Kidney (tissue), 14 donors: ENCODE measurements around the gene NLRP9. TPM values are rescaled to one million over a fixed set of nuclear protein-coding genes. Genes with fewer than 3 reads are reported as not detected.

Experiments
- DNase-seq, 5 donors: peaks; one replicate each; pipeline ENCODE4 v3.0.0-alpha.2; 2013 to 2020
- FAIRE-seq: peaks from 2 replicates; lab custom pipeline; 2012; peaks lifted over from hg19 to GRCh38; lab: Jason Lieb, UNC
- H3K27ac ChIP-seq, 2 donors: one replicate each; pipeline ENCODE4 v1.7.0; 2013; ENCODE audit warnings: low read depth in 2 of 2, low read length in 2 of 2, inconsistent platforms in 1 of 2
- H3K27me3 ChIP-seq: one replicate; pipeline ENCODE4 v1.7.1; 2013; ENCODE audit warnings: low read length, inconsistent platforms; ENCODE audit not compliant: control insufficient read depth, insufficient read depth
- H3K36me3 ChIP-seq, 3 donors: one replicate each; pipeline versions ENCODE4 v1.7.0 to v1.7.1; 2013; ENCODE audit warnings: low read length in 3 of 3, control low read depth in 1 of 3, inconsistent platforms in 1 of 3; ENCODE audit not compliant: insufficient read depth in 3 of 3, control insufficient read depth in 2 of 3
- H3K4me1 ChIP-seq, 3 donors: one replicate each; pipeline versions ENCODE4 v1.7.0 to v1.7.1; 2013; ENCODE audit warnings: low read length in 3 of 3, inconsistent platforms in 1 of 3, low read depth in 1 of 3; ENCODE audit not compliant: control insufficient read depth in 2 of 3, insufficient read depth in 2 of 3
- H3K4me3 ChIP-seq, 3 donors: one replicate each; pipeline versions ENCODE4 v1.7.0 to v1.8.1; 2013; ENCODE audit warnings: low read length in 3 of 3, control low read depth in 1 of 3, inconsistent platforms in 1 of 3
- H3K9ac ChIP-seq, 3 donors: one replicate each; pipeline versions ENCODE4 v1.7.0 to v1.7.1; 2013; ENCODE audit warnings: low read length in 3 of 3, control low read depth in 1 of 3, inconsistent platforms in 1 of 3
- H3K9me3 ChIP-seq, 3 donors: one replicate each; pipeline versions ENCODE4 v1.7.0 to v1.7.1; 2013; ENCODE audit warnings: low read length in 3 of 3, control low read depth in 1 of 3, inconsistent platforms in 1 of 3; ENCODE audit not compliant: control insufficient read depth in 2 of 3, insufficient read depth in 1 of 3
- CTCF ChIP-seq: IDR thresholded peaks from 3 replicates; pipeline ENCODE4 v1.5.1; 2012; ENCODE audit warnings: mild to moderate bottlenecking, moderate library complexity, borderline replicate concordance; ENCODE audit not compliant: insufficient read depth; ENCODE audit errors: extremely low read depth
- intact Hi-C: fragments of 100-400 bp; cut with DNase I; formaldehyde crosslinking; loops from one replicate; pipeline ENCODE4 v1.11.1; 2022
- polyA plus RNA-seq: library from polyadenylated mRNA; stranded (reverse); fragments of 350-450 nt; fragmentation: Illumina TruSeq; extraction: RNeasy Lipid Tissue Mini Kit (QIAGEN cat#74804); gene quantifications from one replicate; pipeline ENCODE4 v1.2.3, GENCODE V29; 2014; ENCODE audit warnings: low read depth, low replicate concordance; ENCODE audit not compliant: insufficient read depth
- total RNA-seq: library from RNA; stranded (reverse); fragmentation: NEBNext Ultra II Directional; extraction: Animal tissue kit (Norgen Biotek cat#: 25700); gene quantifications from one replicate; pipeline ENCODE4 v1.2.1, GENCODE V29; 2021
- donor health status: control.
- donor health status: control.
- donor health status: control.
- donor health status: control.
- donor health status: control.
- donor health status: DM: yes; HTN: yes; CAD: no.
- donor health status: Normal renal cell carcinoma (clear cell type).

Gene NLRP9
- total and polyA plus RNA-seq, 2 donors from 2014 or later: 0.09 TPM; not detected in 1

GRCh38 chr19:55658846-55659459 is 79.2 kb downstream of the NLRP9 start:
- Histone ChIP-seq H3K36me3 (peaks cover 8 to 32% (median 20%) of the 10 kb centered on the region in 3 donors), H3K27me3 (no peaks in the 10 kb centered on the region), H3K27ac (no peak overlapping the region), H3K9ac (no peak overlapping the region), H3K4me1 (peaks cover 8 to 29% (median 10%) of the 10 kb centered on the region in 3 donors), H3K9me3 (no peaks in the 10 kb centered on the region), H3K4me3 (no peak overlapping the region)
- no peak for FAIRE-seq
- intact Hi-C loops: no loop called here
- no peak for TF ChIP-seq CTCF
- DNase-seq: peak in 1 of 5 donors; percentile 61

Other genes starting within 250 kb of the NLRP9 start
- 9.4 TPM for gene SSC5D, start 250.0 kb downstream of the NLRP9 start, total RNA-seq
- 2.2 TPM for gene SSC5D, start 250.0 kb downstream of the NLRP9 start, polyA plus RNA-seq
- gene SBK2, start 201.3 kb downstream of the NLRP9 start, total RNA-seq: not detected
- not detected for gene SBK2, start 201.3 kb downstream of the NLRP9 start, polyA plus RNA-seq
- gene SBK3, start 192.9 kb downstream of the NLRP9 start, total RNA-seq: 0.66 TPM
- not detected for gene SBK3, start 192.9 kb downstream of the NLRP9 start, polyA plus RNA-seq
- 16.6 TPM for gene ZNF579, start 157.6 kb downstream of the NLRP9 start, total RNA-seq
- gene ZNF579, start 157.6 kb downstream of the NLRP9 start, polyA plus RNA-seq: 10.9 TPM
- 17.9 TPM for gene FIZ1, start 138.9 kb downstream of the NLRP9 start, total RNA-seq
- 11.9 TPM for gene FIZ1, start 138.9 kb downstream of the NLRP9 start, polyA plus RNA-seq
- gene ZNF524, start 138.1 kb downstream of the NLRP9 start, total RNA-seq: 22.9 TPM
- gene ZNF524, start 138.1 kb downstream of the NLRP9 start, polyA plus RNA-seq: 32.6 TPM
- gene ZNF865, start 132.8 kb downstream of the NLRP9 start, total RNA-seq: 17.4 TPM
- gene ZNF865, start 132.8 kb downstream of the NLRP9 start, polyA plus RNA-seq: 5.8 TPM
- 9.8 TPM for gene ZNF784, start 113.8 kb downstream of the NLRP9 start, total RNA-seq
- 6.6 TPM for gene ZNF784, start 113.8 kb downstream of the NLRP9 start, polyA plus RNA-seq
- 56.8 TPM for gene ZNF580, start 97.4 kb downstream of the NLRP9 start, total RNA-seq
- gene ZNF580, start 97.4 kb downstream of the NLRP9 start, polyA plus RNA-seq: 47.0 TPM
- gene ZNF581, start 94.8 kb downstream of the NLRP9 start, total RNA-seq: 23.6 TPM
- gene ZNF581, start 94.8 kb downstream of the NLRP9 start, polyA plus RNA-seq: 22.0 TPM
- 22.7 TPM for gene CCDC106, start 90.2 kb downstream of the NLRP9 start, total RNA-seq
- 51.9 TPM for gene CCDC106, start 90.2 kb downstream of the NLRP9 start, polyA plus RNA-seq
- gene U2AF2, start 83.4 kb downstream of the NLRP9 start, total RNA-seq: 161 TPM
- 54.8 TPM for gene U2AF2, start 83.4 kb downstream of the NLRP9 start, polyA plus RNA-seq
- 145 TPM for gene EPN1, start 63.2 kb downstream of the NLRP9 start, total RNA-seq
- gene EPN1, start 63.2 kb downstream of the NLRP9 start, polyA plus RNA-seq: 138 TPM
- 0.41 TPM for gene RFPL4A, start 20.7 kb upstream of the NLRP9 start, total RNA-seq
- not detected for gene RFPL4A, start 20.7 kb upstream of the NLRP9 start, polyA plus RNA-seq
- not detected for gene RFPL4AL1, start 30.7 kb upstream of the NLRP9 start, total RNA-seq
- gene RFPL4AL1, start 30.7 kb upstream of the NLRP9 start, polyA plus RNA-seq: not detected
- 0.35 TPM for gene NLRP11, start 93.6 kb upstream of the NLRP9 start, total RNA-seq
- gene NLRP11, start 93.6 kb upstream of the NLRP9 start, polyA plus RNA-seq: not detected
- 0.06 TPM for gene NLRP4, start 98.1 kb upstream of the NLRP9 start, total RNA-seq
- not detected for gene NLRP4, start 98.1 kb upstream of the NLRP9 start, polyA plus RNA-seq
- gene NLRP13, start 193.9 kb upstream of the NLRP9 start, total RNA-seq: not detected
- not detected for gene NLRP13, start 193.9 kb upstream of the NLRP9 start, polyA plus RNA-seq
- not detected for gene NLRP8, start 209.4 kb upstream of the NLRP9 start, total RNA-seq
- gene NLRP8, start 209.4 kb upstream of the NLRP9 start, polyA plus RNA-seq: not detected
- not detected for gene NLRP5, start 248.4 kb upstream of the NLRP9 start, total RNA-seq
- gene NLRP5, start 248.4 kb upstream of the NLRP9 start, polyA plus RNA-seq: not detected